Right lobe of liver (tissue), 4 donors: ENCODE data around the gene TMEM130.

ENCODE experiments used
- CTCF ChIP-seq, 4 donors: fragments of 200-600 bp in 3 of 4; fragments of 450-650 bp in 1 of 4; IDR thresholded peaks; one replicate each; pipeline versions ENCODE4 v1.5.1 to v1.8.0; 2016 to 2022; ENCODE audit warnings: antibody characterized with exemption in 4 of 4, mild to moderate bottlenecking in 2 of 4
- POLR2A ChIP-seq: fragments of 450-650 bp; IDR thresholded peaks from one replicate; pipeline ENCODE4 v1.6.1; 2017; ENCODE audit warnings: antibody characterized with exemption, mild to moderate bottlenecking
- donor health status: DM: no; HTN: no; CAD: no.
- donor health status: DM: no; HTN: no; CAD: no.
- donor health status: DM: no; HTN: yes; CAD: no.

GRCh38 chr7:98866765-98867164 lies 3.0 kb downstream of the TMEM130 start:
- TF ChIP-seq CTCF (IDR thresholded peaks at IDR 0.05) (no peak), POLR2A (no peak)
